GM18498 (cell line): ENCODE results near the gene MBD5.

Source experiments
- ATAC-seq: cut with Tn5 transposase; IDR thresholded peaks from one replicate; pipeline ENCODE4 v1.9.1; 2021; ENCODE audit warnings: mild to moderate bottlenecking, moderate library complexity; ENCODE audit not compliant: unreplicated experiment

The MBD5 gene

DNA sequence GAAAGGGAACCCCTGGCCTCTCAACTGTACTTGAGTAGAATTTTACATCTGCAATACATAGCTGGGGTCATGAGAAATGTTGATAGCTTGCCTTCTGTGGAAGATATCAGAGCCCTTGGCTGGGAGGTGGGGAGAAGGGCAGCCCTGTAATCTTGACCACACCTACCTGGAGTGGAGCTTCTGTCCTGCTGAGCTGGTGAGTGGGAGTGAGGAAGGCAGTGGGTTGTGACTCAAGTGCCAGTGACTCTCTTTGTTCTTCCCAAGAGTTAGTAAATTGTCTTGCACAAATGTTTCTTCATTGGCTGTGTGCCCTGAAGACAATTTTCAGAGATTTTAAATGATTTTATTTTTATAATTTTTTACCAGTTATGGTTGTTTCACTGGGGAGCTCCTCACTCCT lies 277.3 kb downstream of the MBD5 start:
- no peak for ATAC-seq

DNA sequence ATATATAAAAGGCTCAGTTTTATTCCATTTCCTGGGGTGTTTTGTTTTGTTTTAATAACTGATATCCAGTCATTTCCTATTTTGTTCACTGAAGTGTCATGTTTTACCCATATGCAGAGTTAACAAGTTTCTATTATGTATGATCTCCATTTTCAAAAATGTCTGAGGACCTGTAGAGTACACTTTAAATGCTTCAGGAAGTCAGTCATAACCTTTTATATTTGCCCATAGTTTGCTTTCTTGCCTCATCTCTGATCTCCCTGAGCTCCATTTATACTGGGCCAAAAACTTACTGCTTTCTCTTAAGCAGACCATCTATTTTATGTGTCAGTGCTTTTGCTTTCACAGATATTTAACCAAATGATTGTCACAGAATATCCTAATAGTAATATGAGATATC lies 278.7 kb downstream of the MBD5 start:
- no peak for ATAC-seq

DNA sequence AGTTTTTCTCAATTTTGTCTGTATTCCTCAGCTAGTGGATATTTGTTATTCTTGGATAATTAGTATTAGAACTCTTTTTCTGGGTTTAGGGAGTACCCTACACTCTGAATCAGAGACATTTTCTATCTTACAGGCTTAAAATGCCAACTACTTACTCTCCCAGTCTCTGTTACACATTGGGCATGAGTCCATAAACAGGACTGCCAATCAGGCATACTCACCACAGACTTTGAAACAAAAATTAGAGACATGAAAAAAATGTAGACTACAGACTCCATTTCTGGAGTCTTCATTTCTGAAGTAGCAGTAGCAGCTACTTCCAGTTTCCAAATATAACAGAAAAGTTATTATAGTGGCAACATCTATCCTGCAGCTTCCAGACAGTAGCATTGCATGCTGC lies 279.7 kb downstream of the MBD5 start:
- no peak for ATAC-seq

DNA sequence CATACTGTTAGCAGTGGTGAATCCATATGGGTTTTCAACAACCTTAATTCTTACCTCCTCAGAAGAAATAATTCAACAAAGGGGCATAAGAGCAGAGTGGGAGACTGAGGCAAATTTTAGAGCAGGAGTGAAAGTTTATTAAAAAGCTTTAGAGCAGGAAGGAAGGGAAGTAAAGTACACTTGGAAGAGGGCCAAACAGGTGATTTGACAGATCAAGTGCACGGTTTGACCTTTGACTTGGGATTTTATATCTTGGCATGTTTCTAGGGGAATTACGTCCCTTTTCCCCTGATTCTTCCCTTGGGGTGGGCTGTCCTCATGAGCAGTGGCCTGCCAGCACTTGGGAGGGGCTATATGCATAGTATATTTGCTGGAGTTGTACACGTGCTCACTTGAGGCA lies 280.5 kb downstream of the MBD5 start:
- ATAC-seq, result no peak

DNA sequence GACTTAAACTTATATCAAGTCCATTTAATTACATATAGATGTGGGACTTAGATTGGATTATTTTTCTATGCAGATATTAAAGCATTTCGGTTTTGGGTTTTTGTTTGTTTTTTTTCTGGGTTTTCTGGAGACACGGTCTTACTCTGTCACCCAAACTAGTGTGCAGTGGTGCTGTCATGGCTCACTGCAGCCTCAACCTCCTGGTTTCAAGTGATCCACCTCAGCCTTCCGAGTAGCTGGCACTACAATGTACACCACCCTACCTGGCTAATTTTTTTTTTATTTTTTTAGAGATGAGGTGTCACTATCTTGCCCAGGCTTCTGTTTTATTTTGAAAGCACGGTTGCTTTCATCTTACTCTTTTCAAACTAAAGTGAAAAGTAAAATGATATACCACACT lies 281.6 kb downstream of the MBD5 start:
- no peak for ATAC-seq

DNA sequence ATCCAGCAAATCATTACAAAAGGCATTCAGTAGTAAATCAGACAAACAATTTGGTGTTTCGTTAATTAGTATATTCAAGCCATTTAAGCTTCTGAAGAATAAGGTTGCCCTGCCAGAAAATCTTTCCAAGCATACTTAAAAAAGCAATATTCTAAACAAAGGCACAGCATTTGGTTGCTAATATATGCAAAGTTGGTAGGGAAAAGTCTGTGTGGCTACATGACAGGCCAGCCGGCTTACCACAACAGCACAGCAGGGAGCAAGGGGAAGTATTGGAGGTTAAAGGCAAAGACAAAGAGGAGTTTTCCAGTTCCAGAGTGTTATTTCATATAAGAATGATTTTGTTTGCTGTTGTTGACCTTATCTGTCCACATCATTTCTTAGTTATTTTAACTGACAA lies 282.3 kb downstream of the MBD5 start:
- no peak for ATAC-seq

DNA sequence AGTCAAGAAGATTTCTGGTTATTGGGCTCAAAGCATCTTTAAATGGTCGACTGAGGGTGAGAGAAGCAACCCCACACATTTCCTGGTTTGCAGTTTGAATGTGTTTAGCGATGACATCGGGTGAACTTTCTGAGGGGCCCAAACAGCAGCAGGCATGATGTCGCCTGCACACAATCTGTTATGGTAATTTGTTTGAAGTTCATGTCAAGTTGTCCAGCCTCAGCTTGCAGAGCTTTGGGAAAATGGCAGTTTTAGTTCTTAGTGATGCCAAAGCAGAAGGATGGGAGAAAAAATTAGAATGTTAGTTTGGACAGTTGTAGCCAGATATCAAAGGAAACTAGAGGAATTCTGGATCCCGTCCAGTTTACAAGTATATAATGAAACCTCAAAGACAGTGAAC lies 284.6 kb downstream of the MBD5 start:
- ATAC-seq, result no peak

DNA sequence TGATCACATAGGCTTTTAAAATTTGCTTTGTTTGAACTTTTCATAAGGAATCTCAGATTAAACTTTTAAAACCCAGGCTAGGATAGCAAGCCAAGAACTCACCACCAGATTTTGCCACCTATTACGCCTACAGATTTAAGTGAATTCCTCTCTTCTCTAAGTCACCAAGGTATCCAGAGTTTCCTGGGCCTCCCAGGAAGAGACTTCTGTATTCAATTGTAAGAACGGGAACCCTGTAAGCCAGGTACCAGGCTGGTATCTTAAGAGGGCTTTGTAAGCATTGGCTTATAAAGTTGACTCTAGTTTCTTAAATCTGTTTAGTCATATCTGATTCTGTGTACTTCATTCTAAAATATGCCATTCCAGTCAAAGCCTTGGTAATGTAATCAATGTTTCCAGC lies 285.1 kb downstream of the MBD5 start:
- no peak for ATAC-seq

DNA sequence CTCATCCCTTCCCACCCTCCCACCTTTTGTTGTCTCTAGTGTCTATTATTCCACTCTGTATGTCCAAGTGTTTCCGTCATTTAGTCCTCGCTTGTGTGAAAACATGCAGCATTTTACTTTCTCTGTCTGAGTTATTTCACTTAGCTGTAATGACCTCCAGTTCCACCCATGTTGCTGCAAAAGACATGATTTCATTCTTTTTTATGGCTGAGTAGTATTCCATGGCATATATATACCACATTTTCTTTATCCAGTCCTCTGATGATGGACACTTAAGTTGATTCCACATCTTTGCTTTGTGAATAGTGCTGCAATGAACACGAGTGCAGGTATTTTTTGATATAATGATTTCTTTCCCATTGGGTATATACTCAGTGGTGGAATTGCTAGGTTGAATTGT lies 296.7 kb downstream of the MBD5 start:
- no peak for ATAC-seq

DNA sequence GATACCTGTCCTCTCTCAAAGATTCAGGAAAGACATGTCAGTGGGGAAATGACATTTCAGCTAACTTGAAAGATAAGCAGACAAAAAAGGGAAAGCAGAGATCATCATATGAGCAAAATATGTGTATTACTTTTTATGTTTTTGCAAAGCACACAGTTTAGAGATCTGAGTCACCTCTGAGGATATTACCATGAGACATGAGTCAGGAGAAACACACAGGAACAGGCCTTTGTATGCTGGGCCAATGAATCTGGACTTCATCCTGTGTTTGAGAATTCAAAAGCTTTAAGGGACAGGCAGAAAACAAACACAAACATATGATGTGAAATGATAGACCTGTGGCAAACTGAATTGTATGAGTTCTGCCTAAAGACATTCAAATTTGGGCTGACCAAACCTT lies 317.6 kb downstream of the MBD5 start:
- ATAC-seq, result no peak

DNA sequence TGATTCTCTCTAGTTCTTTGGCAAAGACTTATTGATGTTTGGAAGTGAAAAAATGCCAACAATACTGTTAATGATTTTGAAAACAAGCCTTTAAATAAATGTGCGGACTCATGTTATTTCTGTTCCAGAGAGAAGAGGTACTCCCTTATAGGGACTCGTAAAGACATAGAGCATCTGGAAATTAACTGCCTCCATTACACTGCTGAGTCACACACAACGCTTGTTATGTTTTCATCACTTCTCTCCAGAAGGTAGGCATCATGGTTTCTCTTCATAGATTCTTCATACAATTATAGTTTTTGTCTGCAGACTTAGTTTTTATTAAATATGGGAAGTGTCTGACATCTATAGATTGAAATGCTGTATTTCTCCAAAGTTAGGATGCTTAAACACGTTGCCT lies 321.2 kb downstream of the MBD5 start:
- no peak for ATAC-seq

DNA sequence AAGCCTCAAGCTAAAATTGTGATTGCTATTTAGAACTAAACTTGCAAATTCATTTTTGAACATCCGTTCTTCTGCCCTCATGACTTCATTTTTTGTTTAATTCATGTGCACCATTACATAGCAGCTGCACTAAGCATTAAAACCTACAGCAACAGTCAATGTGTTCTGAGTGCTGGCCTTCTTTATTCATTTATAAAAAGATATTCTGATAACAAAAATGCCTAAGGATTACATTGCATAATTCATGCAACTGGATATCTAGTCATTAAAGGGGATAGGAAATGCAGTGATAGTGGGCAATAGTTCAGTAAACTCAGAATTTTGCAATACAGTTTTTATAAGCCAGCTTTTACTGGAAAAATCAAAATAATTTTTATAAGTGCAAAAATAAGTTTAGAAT lies 329.3 kb downstream of the MBD5 start:
- ATAC-seq, result no peak

DNA sequence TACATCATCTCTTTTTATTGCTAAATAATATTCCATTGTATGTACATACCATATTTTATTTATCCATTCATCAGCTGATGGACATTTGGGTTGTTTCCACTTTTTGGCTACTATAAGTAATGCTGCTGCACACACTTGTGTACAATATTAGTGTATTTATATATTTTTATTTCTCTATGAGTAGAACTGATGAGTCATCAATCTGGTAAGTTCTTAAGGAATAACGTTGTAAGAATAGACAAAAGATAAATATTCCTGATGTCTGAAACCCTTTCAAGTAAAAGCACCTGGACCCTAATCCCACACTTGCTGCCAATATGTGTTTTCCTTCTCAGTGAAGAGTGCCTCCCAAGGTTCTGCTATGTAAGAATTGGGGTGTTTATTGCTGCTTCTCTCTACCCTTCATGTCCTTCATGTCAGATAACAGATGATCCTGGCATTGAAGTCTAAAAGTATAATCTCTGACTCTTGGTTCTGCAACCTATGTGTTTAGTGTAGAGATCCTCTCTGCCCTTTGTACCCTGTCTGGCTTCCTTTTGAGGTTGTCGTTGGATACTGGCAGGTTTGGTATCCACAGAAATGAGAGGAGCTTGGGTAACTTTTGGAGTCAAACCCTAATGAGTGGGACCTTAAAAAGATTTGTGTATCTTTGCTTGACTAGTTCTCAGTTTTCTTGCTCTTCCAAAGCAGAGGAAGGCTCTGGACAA lies 330.7 kb downstream of the MBD5 start:
- no peak for ATAC-seq

DNA sequence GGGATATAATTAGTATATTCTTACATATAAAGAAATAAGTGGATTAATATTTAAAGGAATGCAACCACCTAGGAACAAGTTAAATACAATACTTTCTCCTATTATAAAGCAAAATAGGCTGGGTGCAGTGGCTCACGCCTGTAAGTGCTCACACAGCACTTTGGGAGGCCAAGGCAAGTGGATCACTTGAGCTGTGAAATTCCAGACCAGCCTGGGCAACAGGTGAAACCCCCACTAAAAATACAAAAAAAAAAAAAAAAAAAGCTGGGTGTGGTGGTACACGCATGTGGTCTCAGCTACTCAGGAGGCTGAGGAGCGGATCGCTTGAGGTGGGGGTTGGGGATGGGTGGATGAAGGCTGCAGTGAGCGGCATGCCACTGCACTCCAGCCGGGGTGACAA lies 337.5 kb downstream of the MBD5 start:
- no peak for ATAC-seq

DNA sequence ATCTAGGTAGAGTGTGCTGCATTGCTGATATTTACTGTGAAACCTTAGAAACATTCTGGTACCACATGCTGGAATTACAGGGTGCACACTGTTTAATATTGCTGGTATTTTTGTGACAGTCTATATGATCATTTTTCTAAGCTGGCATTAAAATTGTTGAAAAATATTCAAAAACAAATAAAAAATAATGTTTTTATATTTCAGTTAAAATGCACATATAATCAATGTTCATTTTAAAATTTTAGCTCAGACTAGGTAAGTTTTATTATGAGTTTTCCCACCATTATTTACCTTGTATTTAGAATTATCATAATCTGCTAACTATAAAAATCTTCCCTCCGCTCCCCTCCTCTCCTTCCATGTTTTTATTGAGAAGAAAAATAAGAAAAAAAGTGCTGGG lies 339.8 kb downstream of the MBD5 start:
- no peak for ATAC-seq

DNA sequence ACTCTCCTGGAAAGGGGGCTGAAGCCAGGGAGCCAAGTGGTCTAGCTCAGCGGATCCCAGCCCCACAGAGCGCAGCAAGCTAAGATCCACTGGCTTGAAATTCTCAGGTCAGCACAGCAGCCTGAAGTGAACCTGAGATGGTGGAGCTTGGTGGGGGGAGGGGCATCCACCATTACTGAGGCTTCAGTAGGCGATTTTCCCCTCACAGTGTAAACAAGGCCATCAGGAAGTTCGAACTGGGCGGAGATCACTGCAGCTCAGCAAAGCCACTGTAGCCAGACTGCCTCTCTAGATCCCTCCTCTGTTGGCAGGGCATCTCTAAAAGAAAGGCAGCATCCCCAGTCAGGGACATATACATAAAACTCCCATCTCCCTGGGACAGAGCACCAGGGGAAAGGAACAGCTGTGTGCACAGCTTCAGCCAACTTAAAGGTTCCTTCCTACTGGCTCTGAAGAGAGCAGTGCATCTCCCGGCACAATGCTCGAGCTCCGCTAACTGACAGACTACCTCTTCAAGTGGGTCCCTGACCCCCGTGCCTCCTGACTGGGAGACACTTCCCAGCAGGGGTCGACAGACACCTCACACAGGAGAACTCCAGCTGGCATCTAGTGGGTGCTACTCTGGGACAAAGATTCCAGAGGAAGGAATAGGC lies 341.4 kb downstream of the MBD5 start:
- ATAC-seq, result no peak

DNA sequence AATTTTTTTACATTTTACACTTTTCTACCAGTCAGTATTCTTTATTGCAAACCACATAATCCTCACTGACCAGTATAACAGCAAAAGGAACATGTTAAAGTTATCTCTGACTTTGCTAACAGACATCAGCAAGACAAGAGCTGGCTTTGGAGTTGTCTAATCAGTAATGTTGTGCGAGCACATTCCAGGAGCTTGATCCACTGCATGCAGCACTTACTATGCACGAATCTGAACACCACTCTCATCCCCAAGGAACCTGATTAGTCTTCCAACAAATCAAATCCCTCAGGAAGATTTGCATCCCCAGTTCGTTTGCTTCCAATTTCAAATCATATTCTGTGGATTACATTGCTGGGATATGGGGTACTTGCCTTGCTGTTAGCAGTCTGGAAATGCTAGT lies 354.3 kb downstream of the MBD5 start:
- ATAC-seq, result no peak

DNA sequence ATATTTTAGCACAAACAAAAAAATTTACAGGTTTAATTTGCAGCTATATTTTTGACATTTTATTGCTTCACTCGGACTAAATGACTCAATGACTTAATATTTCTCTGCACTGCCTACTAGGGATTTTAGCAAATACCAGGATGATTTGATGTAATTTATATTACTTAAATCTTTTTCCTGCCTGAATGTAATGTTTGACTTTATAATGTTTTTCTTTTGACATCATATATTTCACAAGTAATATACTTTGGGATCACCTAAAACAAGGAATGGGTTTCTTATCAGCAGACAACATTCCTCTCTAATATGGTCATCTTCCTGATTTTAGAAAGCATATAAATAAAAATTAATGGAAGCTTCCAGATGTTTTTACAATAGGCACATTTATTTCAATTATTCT lies 370.4 kb downstream of the MBD5 start:
- ATAC-seq, result no peak

DNA sequence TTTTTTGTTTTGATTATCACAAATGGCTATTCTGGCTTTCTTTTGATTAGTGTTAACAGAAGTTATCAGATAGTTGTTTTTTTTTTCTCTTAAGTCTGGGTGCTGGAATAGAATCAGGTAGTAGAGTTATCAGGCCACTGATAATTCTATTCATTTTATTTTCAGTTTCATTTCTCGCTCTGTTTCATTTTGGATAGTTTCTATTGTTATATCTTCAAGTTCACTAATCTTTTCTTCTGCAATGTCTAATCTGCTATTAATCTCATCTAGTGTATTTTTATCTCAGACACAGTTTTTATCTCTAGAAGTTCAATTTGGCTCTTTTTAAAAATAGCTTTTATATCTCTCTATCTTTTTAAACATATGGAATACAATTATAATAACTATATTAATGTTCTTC lies 381.9 kb downstream of the MBD5 start:
- ATAC-seq, result no peak

DNA sequence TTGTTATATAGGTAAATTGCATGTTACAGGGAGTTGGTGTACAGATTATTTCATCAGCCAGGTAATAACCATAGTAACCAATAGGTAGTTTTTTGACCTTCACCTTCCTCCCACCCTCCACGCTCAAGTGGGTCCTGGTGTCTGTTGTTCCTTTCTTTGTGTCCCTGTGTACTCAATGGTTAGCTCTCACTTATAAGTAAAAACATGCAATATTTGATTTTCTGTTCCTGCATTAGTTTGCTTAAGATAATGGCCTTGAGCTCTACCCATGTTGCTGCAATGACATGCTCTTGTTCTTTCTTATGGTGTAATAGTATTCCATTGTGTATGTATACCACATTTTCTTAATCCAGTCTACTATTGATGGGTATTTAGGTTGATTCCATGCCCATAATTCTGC lies 390.0 kb downstream of the MBD5 start:
- no peak for ATAC-seq

DNA sequence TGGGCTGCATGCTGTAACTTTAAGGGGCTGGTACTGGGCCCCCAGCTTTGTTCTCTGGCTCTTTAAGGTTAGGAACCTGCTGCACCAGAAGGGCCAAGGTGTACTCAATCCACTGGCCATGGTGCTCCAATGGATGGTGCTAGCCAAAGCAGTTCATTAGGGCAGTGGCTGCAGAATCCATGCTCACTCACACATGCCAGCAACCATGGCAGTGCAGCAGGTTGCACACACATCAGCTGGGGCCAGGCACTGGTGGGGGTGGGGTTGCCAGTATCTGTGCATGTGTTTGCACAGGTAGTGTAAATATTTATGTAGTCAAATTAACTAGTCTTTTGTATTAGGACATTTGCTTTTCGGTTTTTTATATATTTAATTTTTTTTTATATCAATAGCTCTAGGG lies 395.4 kb downstream of the MBD5 start:
- no peak for ATAC-seq

DNA sequence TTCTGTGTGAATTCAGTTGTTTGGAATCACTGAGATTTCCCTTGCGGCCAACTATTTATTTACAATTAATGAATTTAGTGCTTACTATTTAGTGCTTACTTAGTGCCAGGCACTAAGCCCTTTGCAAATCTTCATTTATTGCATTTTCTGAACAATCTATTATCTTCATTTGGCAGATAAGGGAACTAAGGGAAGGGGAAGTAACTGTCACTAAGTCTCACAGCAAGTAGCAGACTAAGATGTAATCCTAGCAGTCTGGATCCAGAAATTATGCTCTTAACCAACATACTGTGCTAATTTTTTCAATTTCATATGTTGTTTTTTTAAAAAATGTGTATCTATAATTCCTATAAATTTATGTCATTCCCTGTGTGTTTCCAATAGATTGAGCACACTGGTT lies 409.2 kb downstream of the MBD5 start:
- ATAC-seq, result no peak

DNA sequence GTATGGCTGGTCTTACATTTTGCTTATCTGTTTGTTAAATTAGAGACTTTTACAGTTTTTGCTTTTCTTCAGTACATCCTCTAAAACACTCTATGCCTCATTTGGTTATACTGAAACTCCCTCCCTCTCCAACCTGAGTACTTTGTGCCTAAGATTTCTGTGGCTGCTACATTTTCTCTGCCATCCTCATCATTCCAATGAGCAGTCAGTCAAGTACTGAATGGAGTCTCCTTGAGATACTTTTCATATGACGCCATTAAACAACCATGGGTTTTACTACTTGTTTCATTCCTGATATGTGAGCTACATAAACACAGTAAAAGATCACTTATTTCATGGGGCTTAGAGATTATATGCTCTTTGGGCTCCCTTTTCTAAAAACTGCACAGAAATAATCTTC lies 427.0 kb downstream of the MBD5 start:
- no peak for ATAC-seq
